ENCODE data around the gene SELENOM. TPM values are rescaled to one million over a fixed set of nuclear protein-coding genes. Genes with fewer than 3 reads are reported as not detected.
"Not testable (repeated sequence)": the region's sequence is repeated elsewhere in the genome, so short reads cannot be mapped to it uniquely, and the experiment has no call there.

The SELENOM gene
- total RNA-seq, 3 donors from 2014 or later: 22.3 to 286 (median 83.4) TPM

- no peak overlapping the region for H3K4me3 ChIP-seq
- H3K9me3 ChIP-seq: no peaks in the 10 kb centered on the region
- intact Hi-C loops (cut with DNase I, micrococcal nuclease): no loop called here
- TF ChIP-seq CTCF (IDR thresholded peaks at IDR 0.05): no peak
- no peak for DNase-seq
- H3K36me3 ChIP-seq (ENCODE audit: low read depth): no peaks in the 10 kb centered on the region
- no peak for ATAC-seq
- peaks cover 29% of the 10 kb centered on the region for H3K4me1 ChIP-seq (ENCODE audit: low read depth)
Measured at GRCh38 chr22:31077681-31078080, 29.7 kb downstream of the SELENOM start.

GRCh38 chr22:31075961-31076360 is 31.4 kb downstream of the SELENOM start:
- no peak for TF ChIP-seq CTCF (IDR thresholded peaks at IDR 0.05)
- no peaks in the 10 kb centered on the region for H3K36me3 ChIP-seq (ENCODE audit: low read depth)
- ATAC-seq (peak; percentile 6), DNase-seq (peak; percentile 68 to 85 (median 72))
- peaks cover 24% of the 10 kb centered on the region for H3K4me1 ChIP-seq (ENCODE audit: low read depth)
- intact Hi-C loops (cut with DNase I, micrococcal nuclease): no loop called here
- no peaks in the 10 kb centered on the region for H3K9me3 ChIP-seq
- no peak overlapping the region for H3K4me3 ChIP-seq

GRCh38 chr22:31073545-31074145 is 33.7 kb downstream of the SELENOM start:
- DNase-seq, ATAC-seq: not testable (repeated sequence)

GRCh38 chr22:31073125-31073524 is 34.2 kb downstream of the SELENOM start:
- DNase-seq; intact Hi-C loops (cut with DNase I, micrococcal nuclease); ATAC-seq; H3K36me3 ChIP-seq (ENCODE audit: low read depth); H3K9me3 ChIP-seq; H3K4me3 ChIP-seq; H3K4me1 ChIP-seq (ENCODE audit: low read depth): not testable (repeated sequence)

More at GRCh38 chr22:31073545-31074145, 33.7 kb downstream of the SELENOM start:
- H3K4me3 ChIP-seq; intact Hi-C loops (cut with DNase I, micrococcal nuclease); H3K4me1 ChIP-seq (ENCODE audit: low read depth); H3K9me3 ChIP-seq; H3K36me3 ChIP-seq (ENCODE audit: low read depth): not testable (repeated sequence)

GRCh38 chr22:31069691-31070314 is 37.6 kb downstream of the SELENOM start:
- H3K36me3 ChIP-seq (ENCODE audit: low read depth); H3K4me1 ChIP-seq (ENCODE audit: low read depth); H3K9me3 ChIP-seq; ATAC-seq; intact Hi-C loops (cut with DNase I, micrococcal nuclease); DNase-seq; H3K4me3 ChIP-seq: not testable (repeated sequence)

- H3K4me3 ChIP-seq: no peak overlapping the region
- DNase-seq (no peak), ATAC-seq (no peak)
- H3K4me1 ChIP-seq (ENCODE audit: low read depth): peaks cover 4% of the 10 kb centered on the region
- H3K36me3 ChIP-seq (ENCODE audit: low read depth): no peaks in the 10 kb centered on the region
- H3K9me3 ChIP-seq: no peaks in the 10 kb centered on the region
- intact Hi-C loops (cut with DNase I, micrococcal nuclease): no loop called here
- TF ChIP-seq CTCF (IDR thresholded peaks at IDR 0.05): no peak
Measured at GRCh38 chr22:31068970-31069369, 38.4 kb downstream of the SELENOM start.

- H3K4me3 ChIP-seq: no peak overlapping the region
Measured at GRCh38 chr22:31064369-31064768, 43.0 kb downstream of the SELENOM start.

More at GRCh38 chr22:31064369-31064768, 43.0 kb downstream of the SELENOM start:
- ATAC-seq: no peak
- intact Hi-C loops (cut with DNase I, micrococcal nuclease): no loop called here
- Histone ChIP-seq H3K9me3 (no peaks in the 10 kb centered on the region), H3K4me1 (ENCODE audit: low read depth) (peaks cover 4% of the 10 kb centered on the region), H3K36me3 (ENCODE audit: low read depth) (no peaks in the 10 kb centered on the region)
- TF ChIP-seq CTCF (IDR thresholded peaks at IDR 0.05): no peak
- DNase-seq: no peak

All from mucosa of descending colon (tissue), 3 donors.